ENCODE measurements around the gene CGREF1.
"Not testable (repeated sequence)": the region's sequence is repeated elsewhere in the genome, so short reads cannot be mapped to it uniquely, and the experiment has no call there.

The CGREF1 gene

GRCh38 chr2:27110603-27111352, 8.2 kb downstream of the CGREF1 start:
- DNase-seq = not testable (repeated sequence)

- DNase-seq = no peak
These were observed 9.8 kb downstream of the CGREF1 start for GRCh38 chr2:27109083-27109482.

GRCh38 chr2:27108221-27108620, 10.7 kb downstream of the CGREF1 start:
- DNase-seq = no peak

- no peak for DNase-seq
These were observed 12.9 kb downstream of the CGREF1 start for GRCh38 chr2:27105981-27106380.

GRCh38 chr2:27102329-27102728, 16.6 kb downstream of the CGREF1 start:
- no peak for DNase-seq

- DNase-seq = no peak
These were observed 18.9 kb downstream of the CGREF1 start for GRCh38 chr2:27100036-27100435.

GRCh38 chr2:27099334-27099955, 19.5 kb downstream of the CGREF1 start:
- DNase-seq = no peak

- no peak for DNase-seq
These were observed 21.6 kb downstream of the CGREF1 start for GRCh38 chr2:27097341-27097740.

- DNase-seq = no peak
These were observed 22.1 kb downstream of the CGREF1 start for GRCh38 chr2:27096748-27097297.

- no peak for DNase-seq
These were observed 22.9 kb downstream of the CGREF1 start for GRCh38 chr2:27095745-27096651.

GRCh38 chr2:27095427-27095744, 23.5 kb downstream of the CGREF1 start:
- DNase-seq = no peak

- no peak for DNase-seq
These were observed 24.5 kb downstream of the CGREF1 start for GRCh38 chr2:27094353-27094984.

GRCh38 chr2:27093430-27094352, 25.2 kb downstream of the CGREF1 start:
- DNase-seq = no peak

GRCh38 chr2:27092696-27093429, 26.1 kb downstream of the CGREF1 start:
- no peak for DNase-seq

GRCh38 chr2:27091746-27092695, 26.9 kb downstream of the CGREF1 start:
- DNase-seq = no peak

GRCh38 chr2:27089111-27089954, 29.6 kb downstream of the CGREF1 start:
- no peak for DNase-seq

GRCh38 chr2:27088634-27089033, 30.3 kb downstream of the CGREF1 start:
- DNase-seq = no peak

- no peak for DNase-seq
These were observed 31.0 kb downstream of the CGREF1 start for GRCh38 chr2:27087823-27088410.

Data from GF-D8 (cell line).